Effector memory CD8-positive, alpha-beta T cell (primary cell): Measurements from ENCODE around the gene COX18.

Experiments used
- ATAC-seq: fragments of 150-1000 bp; cut with Tn5 transposase; replicated peaks from 2 replicates; pipeline ENCODE4 v1.10.0; 2021; ENCODE audit warnings: mild to moderate bottlenecking, moderate library complexity
- DNase-seq, 3 experiments: peaks; one replicate each; pipeline ENCODE4 v3.0.0; 2021
- H3K27ac Mint-ChIP-seq, 2 donors: one replicate each; pipeline ENCODE4 v1.8.0; 2022; ENCODE audit warnings: mild to moderate bottlenecking in 2 of 2, mixed read lengths in 2 of 2, moderate library complexity in 2 of 2
- H3K27me3 Mint-ChIP-seq, 2 donors: one replicate each; pipeline ENCODE4 v1.8.0; 2022; ENCODE audit warnings: mixed read lengths in 2 of 2
- H3K36me3 Mint-ChIP-seq: one replicate; pipeline ENCODE4 v1.8.0; 2022; ENCODE audit warnings: mild to moderate bottlenecking, moderate library complexity, mixed read lengths; ENCODE audit not compliant: insufficient read depth
- H3K4me1 Mint-ChIP-seq, 2 donors: one replicate each; pipeline ENCODE4 v1.8.0; 2022; ENCODE audit warnings: low read depth in 2 of 2, mixed read lengths in 2 of 2
- H3K4me3 Mint-ChIP-seq, 2 donors: one replicate each; pipeline ENCODE4 v1.8.0; 2022; ENCODE audit warnings: mild to moderate bottlenecking in 2 of 2, mixed read lengths in 2 of 2, moderate library complexity in 2 of 2
- H3K9me3 Mint-ChIP-seq, 2 donors: one replicate each; pipeline ENCODE4 v1.8.0; 2022; ENCODE audit warnings: mixed read lengths in 2 of 2
- total RNA-seq, 9 experiments: gene quantifications; one replicate each; lab custom pipeline; 2026; lab: John Stamatoyannopoulos, UW

Gene COX18
- 12.1 to 35.6 (median 26.4) reads per million in 9 experiments for total RNA-seq

- DNase-seq (peak; percentile 92 to 94 (median 93)), ATAC-seq (peak; percentile 80)
- Mint-ChIP-seq H3K4me1 (peaks cover 24 to 37% of the 10 kb centered on the region in 2 donors), H3K27me3 (no peaks in the 10 kb centered on the region), H3K4me3 (peak within 1 kb of the TSS; percentile 86 to 98), H3K9me3 (no peaks in the 10 kb centered on the region), H3K27ac (peak within 1 kb of the TSS; percentile 99 to 100), H3K36me3 (peaks cover 30% of the 10 kb centered on the region)
Measured at GRCh38 chr4:73069338-73070073, at the start of gene COX18. COX18 (minus strand) TSS chr4:73069716; CDS start chr4:73069649, 67 bp downstream.

GRCh38 chr4:73109493-73109892 is 40.0 kb upstream of the COX18 start:
- DNase-seq = no peak
- H3K36me3 Mint-ChIP-seq = peaks cover 19% of the 10 kb centered on the region
- no peak overlapping the region for H3K27ac Mint-ChIP-seq
- H3K4me3 Mint-ChIP-seq = no peak overlapping the region
- H3K4me1 Mint-ChIP-seq = no peaks in the 10 kb centered on the region
- H3K27me3 Mint-ChIP-seq = no peaks in the 10 kb centered on the region
- ATAC-seq = no peak
- no peaks in the 10 kb centered on the region for H3K9me3 Mint-ChIP-seq

GRCh38 chr4:73104695-73105094 is 35.2 kb upstream of the COX18 start:
- H3K27me3 Mint-ChIP-seq = no peaks in the 10 kb centered on the region
- DNase-seq (no peak), ATAC-seq (no peak)
- no peaks in the 10 kb centered on the region for H3K9me3 Mint-ChIP-seq
- peak overlapping the region in 1 of 2 donors; percentile 56 for H3K27ac Mint-ChIP-seq
- no peaks in the 10 kb centered on the region for H3K4me1 Mint-ChIP-seq
- peaks cover 32% of the 10 kb centered on the region for H3K36me3 Mint-ChIP-seq
- H3K4me3 Mint-ChIP-seq = no peak overlapping the region

- no peaks in the 10 kb centered on the region for H3K9me3 Mint-ChIP-seq
Measured at GRCh38 chr4:73103799-73104503, 34.4 kb upstream of the COX18 start.

GRCh38 chr4:73099143-73099542 is 29.6 kb upstream of the COX18 start:
- H3K27ac Mint-ChIP-seq = peak overlapping the region; percentile 88 to 93
- no peak overlapping the region for H3K4me3 Mint-ChIP-seq
- peaks cover 62% of the 10 kb centered on the region for H3K36me3 Mint-ChIP-seq
- no peaks in the 10 kb centered on the region for H3K4me1 Mint-ChIP-seq
- H3K27me3 Mint-ChIP-seq = no peaks in the 10 kb centered on the region
- H3K9me3 Mint-ChIP-seq = no peaks in the 10 kb centered on the region
- no peak for ATAC-seq
- no peak for DNase-seq

More at GRCh38 chr4:73103799-73104503, 34.4 kb upstream of the COX18 start:
- H3K27ac Mint-ChIP-seq = peak overlapping the region in 1 of 2 donors; percentile 56
- ATAC-seq (no peak), DNase-seq (no peak)
- H3K36me3 Mint-ChIP-seq = peaks cover 35% of the 10 kb centered on the region
- no peaks in the 10 kb centered on the region for H3K4me1 Mint-ChIP-seq
- no peaks in the 10 kb centered on the region for H3K27me3 Mint-ChIP-seq
- H3K4me3 Mint-ChIP-seq = no peak overlapping the region

GRCh38 chr4:73098713-73099112 is 29.2 kb upstream of the COX18 start:
- ATAC-seq (no peak), DNase-seq (no peak)
- peaks cover 62% of the 10 kb centered on the region for H3K36me3 Mint-ChIP-seq
- no peaks in the 10 kb centered on the region for H3K4me1 Mint-ChIP-seq
- no peak overlapping the region for H3K4me3 Mint-ChIP-seq
- H3K9me3 Mint-ChIP-seq = no peaks in the 10 kb centered on the region
- H3K27me3 Mint-ChIP-seq = no peaks in the 10 kb centered on the region
- H3K27ac Mint-ChIP-seq = peak overlapping the region; percentile 75 to 88

- H3K9me3 Mint-ChIP-seq = no peaks in the 10 kb centered on the region
- no peak for DNase-seq
- ATAC-seq = no peak
- peaks cover 69% of the 10 kb centered on the region for H3K36me3 Mint-ChIP-seq
- H3K4me3 Mint-ChIP-seq = no peak overlapping the region
- H3K27ac Mint-ChIP-seq = peak overlapping the region in 1 of 2 donors; percentile 75
- H3K27me3 Mint-ChIP-seq = no peaks in the 10 kb centered on the region
- H3K4me1 Mint-ChIP-seq = no peaks in the 10 kb centered on the region
Measured at GRCh38 chr4:73098016-73098415, 28.5 kb upstream of the COX18 start.

- Mint-ChIP-seq H3K4me1 (peaks cover 0 to 4% of the 10 kb centered on the region in 2 donors), H3K9me3 (no peaks in the 10 kb centered on the region), H3K36me3 (peaks cover 48% of the 10 kb centered on the region), H3K4me3 (no peak overlapping the region), H3K27me3 (no peaks in the 10 kb centered on the region), H3K27ac (no peak overlapping the region)
- ATAC-seq (no peak), DNase-seq (no peak)
Measured at GRCh38 chr4:73092868-73093267, 23.4 kb upstream of the COX18 start.

- H3K27me3 Mint-ChIP-seq = no peaks in the 10 kb centered on the region
- DNase-seq (no peak), ATAC-seq (no peak)
- H3K36me3 Mint-ChIP-seq = peaks cover 35% of the 10 kb centered on the region
- H3K9me3 Mint-ChIP-seq = no peaks in the 10 kb centered on the region
- no peak overlapping the region for H3K4me3 Mint-ChIP-seq
- H3K27ac Mint-ChIP-seq = peak overlapping the region; percentile 69 to 71
- peaks cover 5 to 8% of the 10 kb centered on the region in 2 donors for H3K4me1 Mint-ChIP-seq
Measured at GRCh38 chr4:73090738-73091137, 21.2 kb upstream of the COX18 start.

GRCh38 chr4:73087871-73088270 is 18.4 kb upstream of the COX18 start:
- peak overlapping the region; percentile 39 to 94 for H3K27ac Mint-ChIP-seq
- no peak for DNase-seq
- no peaks in the 10 kb centered on the region for H3K27me3 Mint-ChIP-seq
- H3K9me3 Mint-ChIP-seq = no peaks in the 10 kb centered on the region
- ATAC-seq = no peak
- peaks cover 32% of the 10 kb centered on the region for H3K36me3 Mint-ChIP-seq
- H3K4me3 Mint-ChIP-seq = no peak overlapping the region
- H3K4me1 Mint-ChIP-seq = peaks cover 5 to 8% of the 10 kb centered on the region in 2 donors

- Mint-ChIP-seq H3K27ac (peak overlapping the region; percentile 91 to 94), H3K36me3 (peaks cover 24% of the 10 kb centered on the region), H3K9me3 (no peaks in the 10 kb centered on the region), H3K27me3 (no peaks in the 10 kb centered on the region), H3K4me1 (peaks cover 5 to 8% of the 10 kb centered on the region in 2 donors), H3K4me3 (peak overlapping the region; percentile 69 to 75)
- DNase-seq (no peak), ATAC-seq (peak; percentile 73)
Measured at GRCh38 chr4:73086095-73086868, 16.8 kb upstream of the COX18 start.

GRCh38 chr4:73080789-73081188 is 11.3 kb upstream of the COX18 start:
- ATAC-seq (no peak), DNase-seq (no peak)
- H3K4me3 Mint-ChIP-seq = no peak overlapping the region
- no peaks in the 10 kb centered on the region for H3K27me3 Mint-ChIP-seq
- peaks cover 46% of the 10 kb centered on the region for H3K36me3 Mint-ChIP-seq
- H3K9me3 Mint-ChIP-seq = no peaks in the 10 kb centered on the region
- H3K4me1 Mint-ChIP-seq = peaks cover 3 to 7% of the 10 kb centered on the region in 2 donors
- H3K27ac Mint-ChIP-seq = peak overlapping the region; percentile 11 to 36

- H3K4me3 Mint-ChIP-seq = no peak overlapping the region
- peak overlapping the region in 1 of 2 donors; percentile 80 for H3K27ac Mint-ChIP-seq
- H3K36me3 Mint-ChIP-seq = peaks cover 43% of the 10 kb centered on the region
Measured at GRCh38 chr4:73075832-73076231, 6.3 kb upstream of the COX18 start.

More at GRCh38 chr4:73075832-73076231, 6.3 kb upstream of the COX18 start:
- ATAC-seq = no peak
- DNase-seq = no peak
- no peaks in the 10 kb centered on the region for H3K27me3 Mint-ChIP-seq
- peaks cover 3 to 7% of the 10 kb centered on the region in 2 donors for H3K4me1 Mint-ChIP-seq
- H3K9me3 Mint-ChIP-seq = no peaks in the 10 kb centered on the region
